ENCODE data around the gene RSRP1.

RSRP1 gene

GRCh38 chr1:25217598-25218232 is 29.5 kb downstream of the RSRP1 start:
- ATAC-seq = no peak
- DNase-seq = no peak

GRCh38 chr1:25217015-25217414 is 30.2 kb downstream of the RSRP1 start:
- ATAC-seq (no peak), DNase-seq (no peak)

GRCh38 chr1:25216123-25216522 is 31.1 kb downstream of the RSRP1 start:
- ATAC-seq = no peak
- DNase-seq = no peak

GRCh38 chr1:25212725-25213124 is 34.5 kb downstream of the RSRP1 start:
- DNase-seq = no peak
- no peak for ATAC-seq

- no peak for DNase-seq
- ATAC-seq = no peak
These were observed 36.5 kb downstream of the RSRP1 start for GRCh38 chr1:25210728-25211127.

- ATAC-seq (no peak), DNase-seq (no peak)
These were observed 37.7 kb downstream of the RSRP1 start for GRCh38 chr1:25209516-25209915.

DNA sequence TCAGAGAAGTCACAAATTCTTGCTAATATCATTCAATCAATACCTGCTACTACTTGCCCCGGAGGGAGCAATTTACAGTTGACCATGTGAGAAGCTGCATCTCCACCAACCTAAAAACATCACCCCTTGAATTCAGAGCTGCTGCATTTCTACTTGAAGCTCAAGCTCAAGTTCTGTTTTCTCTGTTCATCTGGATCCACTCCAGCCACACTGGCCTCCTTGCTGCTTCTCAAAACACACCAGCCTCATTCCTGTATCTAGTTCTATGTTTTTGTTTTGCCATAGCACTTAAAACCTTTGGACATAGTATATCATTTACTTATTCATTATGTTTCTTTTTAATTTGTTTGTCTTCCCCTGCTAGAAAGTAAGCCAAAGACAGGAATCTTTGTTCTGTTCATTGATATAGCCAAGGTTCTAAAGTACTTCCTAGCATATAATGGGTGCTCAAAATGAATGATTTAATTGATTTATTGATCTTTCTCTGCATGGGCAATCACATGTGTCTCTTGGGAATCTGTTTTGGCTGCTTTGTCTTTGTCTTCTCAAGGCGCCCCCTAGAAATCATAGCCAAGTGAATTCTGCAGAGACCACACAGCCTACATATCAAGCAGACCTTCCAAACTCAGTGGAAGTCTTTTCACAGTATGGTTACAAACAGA is 38.6 kb downstream of the RSRP1 start:
- no peak for ATAC-seq
- DNase-seq = no peak

GRCh38 chr1:25208092-25208491 is 39.2 kb downstream of the RSRP1 start:
- no peak for DNase-seq
- ATAC-seq = no peak

DNA sequence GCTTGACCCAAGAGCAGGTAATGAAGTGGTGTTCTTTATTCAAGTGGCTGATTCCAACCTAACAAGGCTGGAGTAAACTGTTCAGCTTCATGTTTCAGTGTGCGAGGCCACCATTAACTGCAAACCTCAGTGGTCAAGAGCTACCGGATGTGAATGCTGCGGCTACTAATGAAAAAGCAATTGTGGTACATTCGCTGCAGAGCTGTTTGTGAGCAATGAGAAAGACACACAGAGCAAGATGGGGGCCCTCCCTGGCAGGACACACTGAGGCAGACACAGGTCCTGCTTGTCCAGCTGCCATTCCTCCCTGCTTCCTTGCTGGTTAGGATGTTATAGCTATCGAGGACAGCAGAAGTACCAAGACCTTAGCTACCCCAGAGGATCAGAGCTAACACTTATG is 41.1 kb downstream of the RSRP1 start:
- ATAC-seq = no peak
- DNase-seq = no peak

- no peak for ATAC-seq
- DNase-seq = no peak
These were observed 41.5 kb downstream of the RSRP1 start for GRCh38 chr1:25205786-25206185.

DNA sequence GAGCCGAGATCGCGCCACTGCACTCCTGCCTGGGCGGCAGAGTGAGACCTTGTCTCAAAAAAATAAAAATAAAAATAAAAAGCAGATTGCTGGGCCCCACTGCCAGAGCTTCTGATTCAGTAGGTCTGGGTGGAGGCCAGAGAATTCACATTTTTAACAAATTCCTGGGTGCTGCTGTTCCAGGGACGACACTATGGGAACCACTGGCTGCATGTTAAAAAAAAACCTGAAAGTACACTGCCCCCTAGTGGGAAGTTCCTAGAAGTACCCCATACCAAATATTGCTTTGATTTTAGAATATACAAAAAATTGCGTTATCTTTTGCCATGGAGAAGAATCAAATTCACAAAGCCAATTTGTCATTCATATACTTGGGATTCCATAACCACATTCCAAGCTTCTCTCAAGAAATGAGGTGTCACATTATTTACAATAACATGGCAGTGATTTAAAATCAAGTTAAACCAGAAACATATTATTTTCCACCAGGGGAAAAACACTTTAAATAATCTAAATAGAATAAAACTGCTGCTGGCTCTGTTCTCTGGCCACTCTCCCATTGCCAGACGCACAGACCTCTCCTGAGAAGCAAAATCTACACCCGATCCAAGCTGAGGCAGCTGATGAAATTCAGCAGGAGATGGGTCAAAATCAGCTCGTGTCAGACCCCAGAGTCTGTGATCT is 42.3 kb downstream of the RSRP1 start:
- DNase-seq (no peak), ATAC-seq (no peak)

GRCh38 chr1:25201006-25201405 is 46.2 kb downstream of the RSRP1 start:
- ATAC-seq = no peak
- no peak for DNase-seq

DNA sequence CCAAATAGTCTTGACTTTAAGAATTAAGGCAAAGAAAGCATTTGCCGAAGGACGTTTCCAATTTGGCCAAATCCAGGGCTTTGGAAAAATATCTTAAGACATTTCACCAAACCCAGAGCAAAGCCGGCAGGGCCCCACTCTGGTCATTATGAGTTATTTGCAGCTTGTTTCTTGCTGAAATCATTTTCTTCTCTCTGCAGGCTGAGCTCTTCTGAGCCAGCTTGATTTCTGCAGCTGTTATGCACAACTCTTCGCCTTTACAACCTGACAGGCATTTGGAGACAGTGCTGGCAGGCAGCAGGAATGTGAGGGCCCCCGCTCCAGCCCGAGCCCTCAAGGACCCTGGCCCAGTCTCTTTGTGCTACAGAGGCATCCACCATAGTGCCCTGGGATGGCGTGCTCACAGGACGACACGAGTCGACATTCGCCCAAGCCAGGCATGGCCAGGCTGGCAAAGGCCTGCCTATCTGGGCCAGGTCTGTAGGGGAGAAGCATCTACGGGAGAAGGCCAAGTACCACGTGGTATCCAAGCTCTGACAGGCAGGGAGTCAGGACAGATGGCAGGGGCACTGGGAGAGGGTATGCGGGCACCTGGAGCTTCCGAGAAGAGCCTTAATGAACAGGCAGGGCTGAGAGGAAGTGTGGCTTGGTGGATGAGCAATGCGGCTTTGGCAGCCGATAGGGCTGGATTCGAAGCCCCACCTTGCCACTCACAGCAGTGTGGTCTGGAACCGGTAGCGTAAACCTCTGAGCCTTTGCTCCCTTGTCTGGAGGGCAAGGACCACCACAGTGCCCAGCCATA is 47.2 kb downstream of the RSRP1 start:
- ATAC-seq (no peak), DNase-seq (no peak)

GRCh38 chr1:25198663-25199252 is 48.5 kb downstream of the RSRP1 start:
- peak; percentile 60 for ATAC-seq
- DNase-seq = peak; percentile 14

GRCh38 chr1:25197982-25198662 is 49.1 kb downstream of the RSRP1 start:
- DNase-seq (no peak), ATAC-seq (no peak)

DNA sequence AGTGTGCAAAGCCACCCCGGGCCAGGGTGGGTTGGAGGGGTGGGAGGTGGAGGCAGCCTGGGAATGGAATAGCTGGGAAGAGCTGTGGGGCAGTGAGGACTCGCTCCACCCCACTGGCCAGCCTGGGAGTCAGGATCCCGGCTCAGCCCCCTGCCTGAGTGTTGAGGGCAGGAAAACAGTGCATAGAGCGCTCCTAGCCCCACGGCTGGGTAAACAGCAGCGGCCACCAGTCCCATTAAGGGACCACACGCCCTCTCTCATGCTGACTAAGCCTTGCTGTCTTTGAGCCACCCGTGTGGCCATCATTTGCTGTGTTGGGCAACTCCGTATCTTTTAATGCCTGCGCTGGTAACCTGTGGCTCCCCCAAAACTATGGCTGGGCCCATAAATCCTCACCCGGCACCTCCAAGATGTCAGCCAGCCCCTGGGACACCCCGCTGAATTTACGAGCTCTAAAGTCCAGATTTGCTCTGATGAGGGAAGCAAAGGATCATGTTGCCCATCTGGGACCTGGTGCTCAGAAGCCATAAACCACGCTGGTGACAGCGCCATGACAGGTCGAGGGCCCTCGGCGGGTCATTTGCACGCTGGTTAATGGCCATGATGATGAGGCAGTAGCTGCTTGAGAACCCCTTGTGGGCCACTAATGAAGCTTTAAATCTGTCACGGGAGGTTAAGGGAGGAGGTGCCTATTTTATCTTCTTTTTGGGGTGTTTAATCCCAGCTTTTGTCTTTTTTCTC is 49.8 kb downstream of the RSRP1 start:
- ATAC-seq = no peak

GRCh38 chr1:25196830-25197229 is 50.4 kb downstream of the RSRP1 start:
- no peak for ATAC-seq
- no peak for DNase-seq

More for the DNA sequence above, 49.8 kb downstream of the RSRP1 start:
- DNase-seq = no peak

DNA sequence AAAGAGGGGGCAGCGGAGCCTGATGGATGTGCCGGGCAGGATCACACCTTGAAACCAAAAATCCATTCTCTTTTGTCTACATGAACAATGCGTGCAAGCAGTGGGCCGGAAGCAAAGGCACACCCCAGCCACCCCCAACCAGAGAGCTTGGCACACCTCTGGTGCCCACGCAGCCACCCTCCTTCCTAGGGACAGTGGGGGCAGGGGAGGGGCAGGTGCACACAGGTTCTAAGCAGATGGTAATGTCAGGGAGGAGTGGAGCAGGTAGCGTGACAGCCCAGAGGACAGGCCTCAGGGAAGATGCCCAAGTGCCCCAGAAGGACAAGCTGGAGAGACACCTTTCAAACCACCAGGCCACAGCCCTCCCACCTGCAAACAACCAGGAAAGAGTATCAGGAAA is 51.4 kb downstream of the RSRP1 start:
- ATAC-seq = no peak
- no peak for DNase-seq

GRCh38 chr1:25194572-25195020 is 52.7 kb downstream of the RSRP1 start:
- DNase-seq = no peak
- ATAC-seq = no peak

- ATAC-seq (no peak), DNase-seq (no peak)
These were observed 53.2 kb downstream of the RSRP1 start for GRCh38 chr1:25194054-25194453.

DNA sequence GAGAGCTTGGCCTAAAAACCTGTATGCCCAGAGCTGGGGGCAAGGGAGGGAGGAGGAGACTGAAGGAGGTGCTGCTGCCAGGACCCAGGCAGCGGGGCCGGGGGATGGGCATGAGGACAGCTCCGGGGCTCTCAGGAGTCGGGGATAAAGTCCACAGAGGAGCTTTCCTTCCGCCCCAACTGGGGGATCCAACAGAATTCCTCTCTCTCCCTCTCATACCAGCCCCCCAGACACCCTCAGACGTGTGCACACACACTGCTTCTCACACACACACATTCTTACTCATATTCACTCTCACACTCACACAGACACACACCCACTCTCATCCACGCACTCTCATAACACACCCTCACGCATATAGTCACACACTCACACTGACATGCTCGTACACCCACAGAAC is 54.0 kb downstream of the RSRP1 start:
- DNase-seq (no peak), ATAC-seq (no peak)
